ENCODE results near the gene KIF2A.

DNA sequence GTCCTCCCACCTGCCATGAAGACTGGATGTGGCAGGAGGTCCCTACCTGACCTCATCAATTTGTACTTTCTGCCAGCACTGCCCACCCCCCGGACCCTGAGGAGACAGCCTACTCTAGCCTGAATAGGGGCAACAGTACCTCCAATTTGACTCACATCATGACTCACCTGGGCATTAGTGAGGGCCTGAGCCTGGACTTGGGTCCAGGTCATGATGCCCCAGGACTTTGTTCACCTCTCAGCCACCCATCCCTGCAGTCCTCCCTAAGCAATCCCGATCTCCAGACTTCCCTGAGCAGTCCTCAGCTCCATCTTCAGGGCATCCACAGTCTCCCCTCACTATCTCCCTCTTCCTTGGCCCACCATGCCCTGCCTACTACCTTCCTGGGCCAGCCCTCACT, 28.1 kb downstream of the KIF2A start:
- TF ChIP-seq, protein P1, sequence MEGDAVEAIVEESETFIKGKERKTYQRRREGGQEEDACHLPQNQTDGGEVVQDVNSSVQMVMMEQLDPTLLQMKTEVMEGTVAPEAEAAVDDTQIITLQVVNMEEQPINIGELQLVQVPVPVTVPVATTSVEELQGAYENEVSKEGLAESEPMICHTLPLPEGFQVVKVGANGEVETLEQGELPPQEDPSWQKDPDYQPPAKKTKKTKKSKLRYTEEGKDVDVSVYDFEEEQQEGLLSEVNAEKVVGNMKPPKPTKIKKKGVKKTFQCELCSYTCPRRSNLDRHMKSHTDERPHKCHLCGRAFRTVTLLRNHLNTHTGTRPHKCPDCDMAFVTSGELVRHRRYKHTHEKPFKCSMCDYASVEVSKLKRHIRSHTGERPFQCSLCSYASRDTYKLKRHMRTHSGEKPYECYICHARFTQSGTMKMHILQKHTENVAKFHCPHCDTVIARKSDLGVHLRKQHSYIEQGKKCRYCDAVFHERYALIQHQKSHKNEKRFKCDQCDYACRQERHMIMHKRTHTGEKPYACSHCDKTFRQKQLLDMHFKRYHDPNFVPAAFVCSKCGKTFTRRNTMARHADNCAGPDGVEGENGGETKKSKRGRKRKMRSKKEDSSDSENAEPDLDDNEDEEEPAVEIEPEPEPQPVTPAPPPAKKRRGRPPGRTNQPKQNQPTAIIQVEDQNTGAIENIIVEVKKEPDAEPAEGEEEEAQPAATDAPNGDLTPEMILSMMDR (IDR thresholded peaks at IDR 0.05; ENCODE audit: extremely low read depth in 1 of 2, insufficient read depth in 1 of 2, low read depth in 1 of 2, low read length in 2 of 2) = no peak
- no peak for TF ChIP-seq POLR2A (IDR thresholded peaks at IDR 0.05; ENCODE audit: low read depth, low read length)
- no peak for TF ChIP-seq POLR2AphosphoS5 (IDR thresholded peaks at IDR 0.05; ENCODE audit: insufficient read depth, low read depth, low read length)
- TF ChIP-seq, protein P2, sequence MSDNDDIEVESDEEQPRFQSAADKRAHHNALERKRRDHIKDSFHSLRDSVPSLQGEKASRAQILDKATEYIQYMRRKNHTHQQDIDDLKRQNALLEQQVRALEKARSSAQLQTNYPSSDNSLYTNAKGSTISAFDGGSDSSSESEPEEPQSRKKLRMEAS (IDR thresholded peaks at IDR 0.05; ENCODE audit: insufficient read depth, insufficient read length) = no peak
- TF ChIP-seq EZH2 (IDR thresholded peaks at IDR 0.05; ENCODE audit: borderline replicate concordance, low read depth, low read length, severe bottlenecking) = no peak
- TF ChIP-seq JUN (IDR thresholded peaks at IDR 0.05; ENCODE audit: borderline replicate concordance, insufficient read depth, insufficient read length, low read depth) = no peak
- no peak for TF ChIP-seq FOS (IDR thresholded peaks at IDR 0.05; ENCODE audit: borderline replicate concordance, insufficient read depth, low read length)
- no peak for TF ChIP-seq MYC (IDR thresholded peaks at IDR 0.05; ENCODE audit: low read depth, low read length)
- no peak for TF ChIP-seq GATA2 (IDR thresholded peaks at IDR 0.05; ENCODE audit: insufficient read depth, insufficient read length, low read depth, low read length)

Data from endothelial cell of umbilical vein (primary cell).